SU-DHL-6 (cell line): ENCODE data around the gene HMG20A.

Experiments
- EZH2phosphoT487 ChIP-seq: fragments of 200-600 bp; sonication (generic), shearing (Covaris generic); conservative IDR thresholded peaks from 2 replicates; pipeline ENCODE4 v1.6.1; 2018; ENCODE audit warnings: mild to moderate bottlenecking, antibody characterized with exemption, low read length, moderate library complexity, mixed read lengths
- TF ChIP-seq, protein P1 (sequence below): fragments of 200-600 bp; sonication (generic); IDR thresholded peaks from one replicate; pipeline ENCODE4 v1.5.1; 2017; ENCODE audit warnings: antibody characterized with exemption, mild to moderate bottlenecking, low read length, moderate library complexity; ENCODE audit not compliant: insufficient read depth, poor library complexity, severe bottlenecking

DNA sequence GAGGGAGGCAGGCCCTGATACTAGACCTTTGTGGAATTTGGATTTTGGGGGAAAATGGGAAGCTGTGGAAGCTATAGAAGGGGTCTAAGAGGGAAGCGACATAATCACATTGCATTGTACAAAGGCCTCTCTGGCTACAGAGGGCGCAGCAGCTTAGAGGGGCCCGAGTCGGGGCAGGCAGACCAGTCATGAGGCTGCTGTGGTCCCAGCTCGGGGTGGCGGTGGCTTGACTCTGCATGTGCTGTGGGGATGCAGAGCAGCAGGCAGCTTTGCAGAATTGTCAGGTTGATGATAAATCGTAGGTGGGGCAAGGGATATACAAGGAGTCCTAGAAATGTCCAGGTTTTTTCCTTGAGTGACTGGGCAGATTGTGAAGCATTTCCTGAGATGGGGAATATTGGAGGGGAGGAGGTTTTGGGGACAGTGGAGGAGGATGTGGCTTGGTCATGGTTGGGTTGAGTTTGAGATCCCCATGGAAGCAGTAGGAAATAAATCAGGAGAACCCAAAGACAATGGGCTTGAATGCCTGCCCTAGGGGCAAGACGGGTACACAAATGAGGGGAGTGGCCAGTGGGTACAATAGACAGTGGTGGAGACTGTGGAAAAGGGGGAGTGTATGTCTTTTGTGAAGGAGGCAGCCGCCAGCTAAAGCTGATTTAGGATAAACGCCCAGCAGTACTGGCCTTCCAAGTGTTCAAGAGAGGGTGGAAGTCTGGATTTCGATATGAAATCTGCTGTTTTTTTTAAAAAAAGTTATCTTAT, 94.1 kb downstream of the HMG20A start:
- TF ChIP-seq, protein P1, sequence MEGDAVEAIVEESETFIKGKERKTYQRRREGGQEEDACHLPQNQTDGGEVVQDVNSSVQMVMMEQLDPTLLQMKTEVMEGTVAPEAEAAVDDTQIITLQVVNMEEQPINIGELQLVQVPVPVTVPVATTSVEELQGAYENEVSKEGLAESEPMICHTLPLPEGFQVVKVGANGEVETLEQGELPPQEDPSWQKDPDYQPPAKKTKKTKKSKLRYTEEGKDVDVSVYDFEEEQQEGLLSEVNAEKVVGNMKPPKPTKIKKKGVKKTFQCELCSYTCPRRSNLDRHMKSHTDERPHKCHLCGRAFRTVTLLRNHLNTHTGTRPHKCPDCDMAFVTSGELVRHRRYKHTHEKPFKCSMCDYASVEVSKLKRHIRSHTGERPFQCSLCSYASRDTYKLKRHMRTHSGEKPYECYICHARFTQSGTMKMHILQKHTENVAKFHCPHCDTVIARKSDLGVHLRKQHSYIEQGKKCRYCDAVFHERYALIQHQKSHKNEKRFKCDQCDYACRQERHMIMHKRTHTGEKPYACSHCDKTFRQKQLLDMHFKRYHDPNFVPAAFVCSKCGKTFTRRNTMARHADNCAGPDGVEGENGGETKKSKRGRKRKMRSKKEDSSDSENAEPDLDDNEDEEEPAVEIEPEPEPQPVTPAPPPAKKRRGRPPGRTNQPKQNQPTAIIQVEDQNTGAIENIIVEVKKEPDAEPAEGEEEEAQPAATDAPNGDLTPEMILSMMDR: no peak
- no peak for TF ChIP-seq EZH2phosphoT487
